GM12865 (cell line): ENCODE results near the gene CCDC191.
A peak's percentile ranks its signal among the peaks of the same experiment; 100 is the strongest.

Experiments
- DNase-seq: peaks from one replicate; pipeline ENCODE4 v3.0.0; 2010; ENCODE audit warnings: low read depth
- H3K4me3 ChIP-seq: 2 replicates; pipeline ENCODE4 v1.5.1; 2011; ENCODE audit warnings: mild to moderate bottlenecking, low read depth, low read length, control low read depth
- CTCF ChIP-seq: IDR thresholded peaks from 2 replicates; pipeline ENCODE4 v1.5.1; 2011; ENCODE audit warnings: low read length, control low read depth, low read depth, inconsistent platforms; ENCODE audit not compliant: insufficient read depth; ENCODE audit errors: missing control alignments

The CCDC191 gene

GRCh38 chr3:114014211-114014610, 42.1 kb downstream of the CCDC191 start:
- DNase-seq = no peak
- no peak overlapping the region for H3K4me3 ChIP-seq
- TF ChIP-seq CTCF = no peak

GRCh38 chr3:114011059-114011797, 45.1 kb downstream of the CCDC191 start:
- TF ChIP-seq CTCF = no peak
- DNase-seq = peak; percentile 28
- no peak overlapping the region for H3K4me3 ChIP-seq

GRCh38 chr3:114005481-114005880, 50.8 kb downstream of the CCDC191 start:
- no peak for TF ChIP-seq CTCF
- no peak overlapping the region for H3K4me3 ChIP-seq
- DNase-seq = peak; percentile 45

DNA sequence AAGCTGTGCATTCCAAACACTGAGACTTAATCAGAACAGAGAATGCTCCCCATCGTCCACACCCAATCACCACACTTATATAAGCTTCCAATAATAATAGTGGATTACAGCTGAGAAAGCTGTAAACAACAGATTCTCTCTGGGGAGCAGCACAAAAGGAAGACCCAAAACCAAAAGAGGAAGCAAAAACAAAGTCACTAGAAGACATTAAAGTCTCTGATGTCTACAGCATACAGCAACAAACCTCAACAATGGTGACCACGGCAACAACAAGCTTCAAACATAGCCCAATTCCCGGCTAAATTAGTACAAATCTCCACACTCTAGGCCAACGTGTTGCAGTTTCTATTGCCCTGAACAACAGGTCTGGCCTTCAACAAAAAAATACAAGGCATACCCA, 70.8 kb downstream of the CCDC191 start:
- TF ChIP-seq CTCF = no peak
- H3K4me3 ChIP-seq = no peak overlapping the region
- DNase-seq = peak; percentile 21

- no peak overlapping the region for H3K4me3 ChIP-seq
- no peak for DNase-seq
- no peak for TF ChIP-seq CTCF
Measured at GRCh38 chr3:113983544-113983943, 72.8 kb downstream of the CCDC191 start.

GRCh38 chr3:113981803-113982202, 74.5 kb downstream of the CCDC191 start:
- no peak overlapping the region for H3K4me3 ChIP-seq
- no peak for TF ChIP-seq CTCF
- DNase-seq = no peak

DNA sequence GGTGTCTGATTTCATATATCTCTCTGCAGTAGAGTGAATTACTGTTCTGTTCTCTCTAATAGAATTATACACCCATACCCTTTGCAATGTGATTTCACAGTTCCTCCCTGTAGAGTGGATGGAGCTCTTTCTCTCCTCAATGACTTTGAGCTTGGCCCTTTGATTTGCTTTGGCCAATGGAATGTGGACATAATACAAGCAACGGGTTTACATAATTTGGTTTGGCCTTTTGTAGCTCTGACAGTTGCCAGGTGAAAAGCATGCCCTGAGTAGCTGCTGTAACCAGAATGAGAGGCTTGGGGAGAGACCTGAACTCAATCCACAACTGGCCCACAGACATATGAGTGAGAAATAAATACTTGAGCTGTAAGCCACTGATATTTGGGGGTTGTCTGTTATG, 76.4 kb downstream of the CCDC191 start:
- no peak for DNase-seq
- H3K4me3 ChIP-seq = no peak overlapping the region
- TF ChIP-seq CTCF = no peak
